PC-9 (cell line): Measurements from ENCODE around the gene BAG1. TPM values are rescaled to one million over a fixed set of nuclear protein-coding genes. Genes with fewer than 3 reads are reported as not detected.

Experiments used
- BruUV-seq: library from RNA; stranded (reverse); fragments of 400-500 nt; replicated peaks from 2 replicates; lab custom pipeline; 2021; lab: Mats Ljungman, UMichigan
- CTCF ChIA-PET: fragments of 300-600 bp; sonication (Branson Sonifier 250); formaldehyde crosslinking; loops from one replicate; lab custom pipeline; 2022; ENCODE audit warnings: antibody characterized with exemption; lab: Charles Lee
- POLR2A ChIA-PET: fragments of 300-600 bp; sonication (Branson Sonifier 250); formaldehyde crosslinking; loops from one replicate; lab custom pipeline; 2022; ENCODE audit warnings: antibody characterized with exemption; ENCODE audit not compliant: unreplicated experiment; lab: Charles Lee
- DNase-seq, 2 experiments: peaks; one replicate each; pipeline versions ENCODE4 v3.0.0 to v3.0.0-alpha.2; 2015 to 2022; ENCODE audit warnings: mixed read lengths in 1 of 2
- H2AFZ ChIP-seq: fragments of 200-600 bp; sonication (generic); 2 replicates; pipeline ENCODE4 v1.8.1; 2017; ENCODE audit warnings: antibody characterized with exemption
- H3F3A ChIP-seq: fragments of 200-600 bp; sonication (generic); 2 replicates; pipeline ENCODE4 v1.8.1; 2017; ENCODE audit warnings: antibody characterized with exemption, mild to moderate bottlenecking, low read depth; ENCODE audit not compliant: insufficient read depth
- H3K27ac ChIP-seq: fragments of 200-600 bp; sonication (generic); 2 replicates; pipeline ENCODE4 v1.6.1; 2016; ENCODE audit warnings: mixed run types
- H3K27me3 ChIP-seq: fragments of 200-600 bp; sonication (generic); 2 replicates; pipeline ENCODE4 v1.6.1; 2016; ENCODE audit warnings: low read depth, mixed run types; ENCODE audit not compliant: insufficient read depth
- H3K36me3 ChIP-seq: fragments of 200-600 bp; sonication (generic); 2 replicates; pipeline ENCODE4 v1.6.1; 2016; ENCODE audit warnings: low read depth, mixed run types
- H3K4me1 ChIP-seq: fragments of 200-600 bp; sonication (generic); replicated peaks from 2 replicates; pipeline ENCODE4 v1.6.1; 2016; ENCODE audit warnings: mixed run types; ENCODE audit not compliant: insufficient read depth
- H3K4me2 ChIP-seq: fragments of 200-600 bp; sonication (generic); 2 replicates; pipeline ENCODE4 v1.6.1; 2017; ENCODE audit warnings: mixed run types
- H3K4me3 ChIP-seq: fragments of 200-600 bp; sonication (generic); 2 replicates; pipeline ENCODE4 v1.6.1; 2016; ENCODE audit warnings: mixed run types
- H3K79me2 ChIP-seq: fragments of 200-600 bp; sonication (generic); 2 replicates; pipeline ENCODE4 v1.6.1; 2017; ENCODE audit warnings: low read depth, mixed run types
- H3K9me2 ChIP-seq: fragments of 200-600 bp; sonication (generic); 2 replicates; pipeline ENCODE4 v1.8.1; 2017; ENCODE audit warnings: mild to moderate bottlenecking; ENCODE audit not compliant: insufficient read depth
- H3K9me3 ChIP-seq: fragments of 200-600 bp; sonication (generic); 2 replicates; pipeline ENCODE4 v1.8.1; 2016; ENCODE audit warnings: low read depth; ENCODE audit not compliant: insufficient read depth
- H4K20me1 ChIP-seq: fragments of 200-600 bp; sonication (generic); 2 replicates; pipeline ENCODE4 v1.8.1; 2017; ENCODE audit not compliant: insufficient read depth
- CTCF ChIP-seq: fragments of 200-600 bp; sonication (generic); conservative IDR thresholded peaks from 2 replicates; pipeline ENCODE4 v1.6.1; 2017; ENCODE audit warnings: mixed run types, antibody characterized with exemption, mild to moderate bottlenecking, moderate library complexity
- EZH2 ChIP-seq: fragments of 200-600 bp; sonication (generic); IDR thresholded peaks from 2 replicates; pipeline ENCODE4 v1.8.0; 2017; ENCODE audit warnings: antibody characterized with exemption, low read depth
- intact Hi-C: fragments of 100-400 bp; cut with micrococcal nuclease; formaldehyde crosslinking; loops from one replicate; pipeline ENCODE4 v1.10.0; 2022; ENCODE audit not compliant: unreplicated experiment
- total RNA-seq: library from RNA; stranded (reverse); gene quantifications from 2 replicates; pipeline ENCODE4 v1.2.3, GENCODE V29; 2021

Gene BAG1
- total RNA-seq, 1 experiment from 2014 or later: 21.9 TPM

DNA sequence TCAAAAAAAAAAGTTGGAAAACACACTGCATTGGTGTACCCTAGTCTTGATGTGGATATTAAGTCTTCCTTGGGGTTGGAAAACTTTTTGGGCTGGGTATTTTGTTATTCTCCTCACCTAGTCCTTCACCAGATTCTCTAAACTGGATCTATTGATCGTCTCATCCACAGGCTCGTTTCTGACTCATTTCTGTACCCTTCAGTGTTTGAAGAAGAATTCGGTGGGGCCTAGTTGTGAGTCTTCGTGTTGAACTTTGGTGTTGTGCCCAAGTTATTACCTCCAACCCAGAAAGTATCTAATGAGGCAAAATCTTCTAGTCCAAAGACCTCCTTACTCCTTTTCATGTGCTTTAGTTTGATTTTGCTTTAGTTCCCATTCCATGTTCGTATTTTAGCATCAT is 27.4 kb upstream of the BAG1 start:
- Histone ChIP-seq H3K9me2 (no peaks in the 10 kb centered on the region), H3K4me3 (no peak overlapping the region), H3K4me2 (peak overlapping the region; percentile 93; the same call in 1 of the 2 replicates), H2AFZ (no peak overlapping the region), H3K27me3 (no peaks in the 10 kb centered on the region), H4K20me1 (peaks cover 4% of the 10 kb centered on the region; the same call in 1 of the 2 replicates), H3K9me3 (no peaks in the 10 kb centered on the region), H3K79me2 (peaks cover 41% of the 10 kb centered on the region), H3F3A (peaks cover 7% of the 10 kb centered on the region; the same call in 1 of the 2 replicates), H3K4me1 (no peaks in the 10 kb centered on the region; the same call in 1 of the 2 replicates), H3K36me3 (no peaks in the 10 kb centered on the region), H3K27ac (no peak overlapping the region)
- POLR2A ChIA-PET: no interaction called here
- DNase-seq: no peak
- intact Hi-C loops: loop anchor here (2.0 to 10.0 kb wide), 2 partner anchors 83 to 333 kb away; no protein-coding TSS in a partner anchor
- no TSS peak for BruUV-seq
- CTCF ChIA-PET: no interaction called here
- TF ChIP-seq CTCF (no peak), EZH2 (no peak)

GRCh38 chr9:33291031-33291397 is 26.5 kb upstream of the BAG1 start:
- CTCF ChIA-PET: no interaction called here
- intact Hi-C loops: loop anchor here (2.0 to 10.0 kb wide), 2 partner anchors 84 to 334 kb away; no protein-coding TSS in a partner anchor
- peaks cover 41% of the 10 kb centered on the region for H3K79me2 ChIP-seq

More at GRCh38 chr9:33291031-33291397, 26.5 kb upstream of the BAG1 start:
- Histone ChIP-seq H3K27ac (peak overlapping the region; percentile 95), H3K9me3 (no peaks in the 10 kb centered on the region), H2AFZ (peak overlapping the region; percentile 82), H3K4me1 (no peaks in the 10 kb centered on the region; the same call in 1 of the 2 replicates), H3K9me2 (no peaks in the 10 kb centered on the region), H3K27me3 (no peaks in the 10 kb centered on the region), H3K36me3 (no peaks in the 10 kb centered on the region), H3K4me3 (peak overlapping the region; percentile 75), H3K4me2 (peak overlapping the region; percentile 93), H3F3A (peaks cover 11% of the 10 kb centered on the region; the same call in 1 of the 2 replicates), H4K20me1 (peaks cover 4% of the 10 kb centered on the region; the same call in 1 of the 2 replicates)
- DNase-seq: no peak
- no TSS peak for BruUV-seq
- TF ChIP-seq EZH2 (no peak), CTCF (no peak)
- POLR2A ChIA-PET: interaction anchor here (0.6 kb wide), 2 partner anchors 84 to 1361 kb away, joined by 6 read pairs; no protein-coding TSS in a partner anchor
